Hematopoietic multipotent progenitor cell (in vitro differentiated cells): ENCODE results near the gene C3orf62. TPM values are rescaled to one million over a fixed set of nuclear protein-coding genes. Genes with fewer than 3 reads are reported as not detected.
A peak's percentile ranks its signal among the peaks of the same experiment; 100 is the strongest.

Experiments used
- DNase-seq, 3 donors: peaks; one replicate each; pipeline ENCODE4 v3.0.0-alpha.2; 2011 to 2015; ENCODE audit warnings: low read depth in 2 of 3, low spot score in 2 of 3
- total RNA-seq: library from RNA; depleted of rRNA; stranded (reverse); fragments of >200 nt; gene quantifications from one replicate; pipeline ENCODE4 v1.2.3, GENCODE V29; 2012

Gene C3orf62
- 3.2 TPM for total RNA-seq

DNA sequence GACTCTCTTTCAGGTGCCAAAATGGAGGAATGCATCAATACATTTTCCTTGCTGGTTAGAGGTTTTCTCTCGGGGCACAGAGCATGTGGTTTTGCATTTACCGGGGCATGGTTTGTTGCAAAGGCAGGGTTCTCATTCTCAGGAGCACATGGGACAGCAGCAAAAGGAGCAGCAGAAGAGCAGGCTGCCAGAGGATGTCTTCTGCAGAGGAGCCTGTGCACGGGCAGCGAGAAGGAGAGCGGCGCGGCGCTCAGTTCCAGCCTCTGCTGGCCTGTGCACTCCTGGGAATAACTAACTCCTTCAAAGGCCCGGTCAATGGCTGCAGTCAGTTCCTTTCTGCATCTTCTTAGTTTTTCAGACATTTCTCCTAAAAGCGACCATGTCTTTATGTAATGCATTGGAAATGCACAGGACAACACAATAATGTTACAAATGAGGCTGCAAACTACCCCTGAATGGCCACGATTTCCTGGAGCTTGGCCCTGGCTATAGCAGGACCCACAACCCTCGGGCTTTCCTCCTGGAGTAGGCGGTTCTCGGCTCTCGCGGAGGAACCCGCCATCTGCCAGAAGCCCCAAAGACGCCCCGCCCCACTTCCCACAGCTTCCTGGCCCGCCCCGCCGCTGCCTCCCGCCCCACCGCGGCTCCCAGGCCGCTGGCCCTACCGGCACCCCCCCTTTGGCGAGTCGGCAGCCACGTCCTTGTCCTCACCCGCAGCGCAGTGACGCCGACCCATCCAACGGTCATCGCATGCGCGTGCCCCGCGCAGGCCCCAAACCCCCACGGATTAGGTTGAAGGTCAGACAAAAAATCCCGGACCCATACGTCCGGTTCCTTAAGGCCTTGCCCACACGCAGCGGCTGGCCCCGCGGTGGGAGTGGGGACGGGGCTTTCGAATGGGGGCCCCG lies at the start of gene C3orf62:
Gene C3orf62 (minus strand): TSS at position 758 of the 908 bp plus-strand sequence. CDS start 360 bp downstream, at position 398.
- peak in 2 of 3 donors; percentile 66 to 75 for DNase-seq

DNA sequence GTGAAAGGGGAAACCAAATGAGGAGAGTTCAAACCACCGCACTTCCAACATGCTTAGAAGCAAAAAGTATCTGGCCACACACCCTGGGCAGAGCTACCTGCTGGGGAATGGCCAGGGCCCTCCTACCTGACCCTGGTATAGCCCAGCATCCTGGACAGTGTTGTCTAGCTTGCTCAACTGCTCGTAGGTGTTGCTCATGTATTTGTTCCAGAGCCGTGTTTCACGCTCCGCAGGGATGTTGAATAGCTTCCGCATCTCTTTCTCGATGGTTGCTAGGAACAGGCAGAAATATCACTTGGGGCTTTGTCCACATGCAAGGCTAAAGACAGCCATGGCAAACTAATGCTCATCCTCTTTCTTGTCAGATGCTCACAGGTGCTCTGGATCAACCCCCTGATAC lies 47.7 kb upstream of the C3orf62 start:
- no peak for DNase-seq

DNA sequence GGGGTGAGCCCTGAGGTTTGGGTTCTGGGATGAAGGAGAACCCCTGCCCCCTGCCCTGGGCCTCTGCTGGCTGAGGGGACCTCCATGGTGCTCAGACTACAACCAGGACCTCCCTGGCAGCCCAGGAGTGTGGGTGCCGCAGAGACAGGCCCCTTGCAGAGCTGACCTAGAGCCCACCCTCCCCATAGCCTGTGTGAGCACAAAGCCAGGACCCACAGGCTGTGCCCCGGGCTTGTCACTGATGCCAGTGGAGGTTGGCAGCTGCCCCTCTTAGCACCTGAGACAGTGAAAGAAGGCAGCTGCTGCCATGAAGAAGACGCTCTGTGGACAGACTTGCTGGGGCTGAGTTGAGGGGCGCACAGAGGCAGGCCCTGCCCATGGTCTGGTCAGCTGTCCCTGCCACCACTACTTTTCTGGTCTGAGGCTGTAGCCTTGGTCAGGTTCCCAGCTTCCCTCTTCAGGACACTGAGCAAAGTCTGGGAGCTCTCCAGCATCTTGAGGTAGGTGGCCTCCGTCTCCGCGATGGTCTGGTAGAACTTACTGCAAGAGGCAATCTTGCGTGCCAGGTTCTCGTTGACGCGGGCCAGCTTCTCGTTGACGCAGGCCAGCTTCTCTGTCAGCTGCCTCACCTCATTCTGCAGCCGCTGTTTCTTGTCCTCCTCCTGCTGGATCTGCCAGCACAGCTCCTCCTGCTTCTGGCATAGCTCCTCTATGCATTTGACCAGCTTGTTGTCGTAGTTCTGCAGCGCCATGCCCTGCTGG lies 39.8 kb upstream of the C3orf62 start:
- no peak for DNase-seq

DNA sequence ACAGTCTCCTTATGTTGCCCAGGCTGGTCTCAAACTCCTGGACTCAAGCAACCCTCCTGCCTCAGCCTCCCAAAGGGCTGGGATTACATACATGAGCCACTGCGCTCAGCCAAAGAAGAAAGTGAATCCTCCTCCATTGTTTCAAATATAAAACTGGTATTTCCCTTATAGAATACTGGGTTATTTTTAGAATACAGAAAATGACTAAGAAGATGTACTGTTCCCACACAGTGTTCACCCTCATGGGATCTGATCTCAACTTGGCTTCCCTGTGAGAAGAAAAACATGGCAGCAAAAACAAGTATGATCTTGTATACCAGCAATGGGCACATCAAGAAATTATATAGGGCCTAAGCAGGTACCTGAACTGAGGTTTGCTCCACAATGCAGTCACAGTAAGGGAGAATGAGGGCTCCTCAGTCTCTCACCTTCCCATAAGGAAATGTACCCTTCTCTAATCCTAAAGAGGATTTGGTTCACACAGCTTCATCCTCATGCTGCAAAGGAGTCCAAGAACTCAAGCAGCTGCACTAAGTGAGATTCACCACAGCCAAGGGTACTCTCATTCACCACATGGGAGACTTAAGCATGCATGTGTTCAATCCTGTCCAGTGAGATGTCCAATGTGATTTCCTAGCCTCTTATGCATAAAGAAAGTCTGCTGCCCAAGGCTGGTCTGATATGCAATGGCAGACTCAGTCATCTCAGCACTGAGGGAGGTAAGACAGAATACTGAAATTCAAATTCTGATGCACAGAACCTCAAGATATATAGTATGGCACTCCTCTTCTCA lies 37.1 kb upstream of the C3orf62 start:
- DNase-seq, result no peak

DNA sequence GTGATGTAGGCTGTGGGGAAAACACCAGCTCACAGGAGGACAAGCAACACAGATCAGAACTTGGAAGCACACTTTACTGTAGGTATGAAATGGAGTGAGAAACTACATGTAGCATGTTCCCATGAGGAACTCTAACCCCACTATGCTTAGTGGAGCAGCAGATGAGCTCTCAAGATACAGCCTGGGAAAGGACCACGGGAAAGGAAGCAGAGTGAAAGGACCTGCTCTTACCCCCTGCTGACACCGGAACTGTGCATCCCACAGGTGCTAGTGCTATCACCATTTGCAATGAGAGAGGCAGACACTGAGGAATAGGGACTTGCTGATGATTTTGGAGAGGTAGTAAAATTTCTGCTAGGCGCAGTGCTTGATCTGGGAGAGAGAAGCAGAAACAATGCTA lies 34.3 kb upstream of the C3orf62 start:
- DNase-seq, result no peak

DNA sequence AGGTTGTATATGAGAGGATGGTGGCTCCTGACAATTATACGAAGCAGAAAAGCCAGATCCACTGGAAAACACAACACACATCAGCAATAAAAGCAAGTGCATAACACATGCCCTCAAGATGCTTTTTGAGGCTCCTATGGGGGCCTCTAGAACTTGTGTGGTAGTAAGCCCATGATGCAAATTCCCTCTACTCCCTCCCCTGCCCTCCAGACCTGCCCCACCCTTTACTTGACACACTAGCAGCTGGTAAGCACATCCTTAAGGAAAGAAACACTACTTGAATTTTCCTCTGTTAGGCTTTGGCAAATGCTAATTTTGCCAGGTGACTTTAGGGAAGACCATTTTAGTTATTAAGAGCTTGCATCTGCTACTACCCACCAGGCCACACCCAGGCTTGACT lies 33.6 kb upstream of the C3orf62 start:
- no peak for DNase-seq

DNA sequence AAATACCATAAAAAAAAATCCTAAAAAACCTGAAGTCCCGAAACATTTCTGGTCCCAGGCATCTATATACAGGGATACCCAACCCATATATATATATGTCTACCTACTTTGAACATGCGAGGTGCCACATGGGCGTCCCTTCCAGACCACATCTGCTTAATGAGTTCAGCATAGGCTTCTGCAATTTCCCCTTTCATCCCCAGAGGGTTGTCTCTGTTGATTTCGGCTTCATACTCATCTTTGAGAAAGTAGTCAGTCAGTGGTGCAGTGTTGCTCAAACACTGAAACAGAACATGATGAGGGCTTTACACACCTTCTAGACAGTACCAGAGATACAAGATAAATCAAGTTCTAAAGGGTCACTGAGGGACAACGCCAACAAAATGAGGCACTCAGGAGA lies 28.6 kb upstream of the C3orf62 start:
- no peak for DNase-seq

DNA sequence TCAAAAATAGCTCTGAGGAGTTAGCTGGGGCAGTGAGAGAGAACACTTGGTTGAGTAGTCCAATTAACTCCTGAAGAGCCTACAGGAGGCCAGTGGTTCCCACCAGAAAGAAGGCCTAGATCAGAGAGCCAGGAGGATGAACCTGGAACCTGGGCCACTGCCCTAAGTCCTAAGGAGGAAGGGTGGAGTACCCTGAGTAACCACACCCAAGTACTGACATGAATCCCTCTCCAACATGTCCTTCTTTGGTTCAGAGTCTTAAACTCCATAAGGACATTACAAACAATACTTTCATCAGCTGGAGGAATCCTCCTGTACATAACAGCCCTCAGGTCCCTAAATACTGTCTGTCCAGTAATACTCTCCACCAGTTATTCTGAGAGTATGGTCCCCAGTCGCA lies 25.6 kb upstream of the C3orf62 start:
- no peak for DNase-seq

DNA sequence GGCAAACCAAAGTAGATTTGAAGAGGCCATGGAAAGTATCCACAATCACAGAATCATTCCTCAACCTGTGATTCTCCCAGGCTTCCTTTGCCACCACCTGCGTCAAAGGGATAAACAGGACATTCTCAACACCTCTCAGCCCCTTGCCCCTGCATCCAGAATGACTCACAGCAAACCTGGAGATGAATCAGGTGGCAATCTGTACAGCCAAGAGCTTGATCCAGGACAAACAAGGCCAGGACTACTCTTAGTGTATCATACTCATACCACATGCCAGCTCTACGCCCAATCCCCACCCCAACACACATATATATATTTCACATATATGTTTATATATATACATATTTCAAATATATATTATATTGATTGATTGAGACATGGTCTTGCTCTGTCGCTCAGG lies 23.6 kb upstream of the C3orf62 start:
- no peak for DNase-seq

DNA sequence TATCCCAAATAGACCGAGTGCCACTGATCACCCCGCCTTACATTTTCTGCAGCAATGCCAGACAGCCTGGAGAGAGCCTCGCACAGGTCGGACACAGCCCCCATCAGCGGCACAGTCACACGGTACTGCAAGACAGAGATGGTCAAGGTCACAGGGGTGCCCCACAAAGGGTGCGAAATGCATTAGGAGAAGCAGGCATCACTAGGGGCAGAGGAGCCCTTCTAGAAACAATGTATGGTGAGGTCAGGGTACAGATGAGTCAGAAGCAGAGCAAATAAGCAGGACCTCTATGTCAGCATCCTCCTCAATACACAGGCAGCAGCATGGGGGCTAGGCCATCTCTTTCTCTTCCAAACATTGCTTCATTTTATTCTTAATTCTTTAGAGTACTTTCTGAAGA lies 21.5 kb upstream of the C3orf62 start:
- no peak for DNase-seq

DNA sequence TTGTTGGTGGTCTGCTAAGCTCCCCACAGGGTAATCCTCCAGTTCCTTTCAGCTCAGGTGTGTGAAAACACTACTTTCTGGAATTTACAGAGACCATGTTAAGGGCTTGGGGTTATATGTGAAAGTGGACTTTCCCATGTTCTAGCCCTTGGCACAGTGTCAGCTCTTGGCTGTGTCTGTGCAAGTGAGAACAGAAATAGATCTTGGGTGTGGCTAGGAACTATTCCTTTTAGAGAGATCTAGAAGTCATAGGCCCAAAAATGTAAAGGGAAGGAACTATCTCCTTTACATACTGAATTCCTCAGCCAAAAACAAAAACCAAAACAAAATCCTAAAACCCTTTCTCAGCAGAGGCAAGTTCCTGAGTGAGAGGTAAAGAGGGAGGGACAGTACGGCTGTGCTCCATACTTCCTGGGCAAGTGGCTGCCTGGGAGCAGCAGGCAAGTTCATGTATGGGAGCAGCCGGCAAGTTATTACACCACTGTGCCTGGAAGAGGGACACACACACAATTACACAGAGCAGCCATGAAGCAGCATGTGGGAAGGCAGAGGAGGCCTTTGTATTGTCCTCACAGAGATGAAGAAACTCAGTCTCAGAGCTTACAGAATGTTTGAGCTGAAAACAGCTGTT lies 19.9 kb upstream of the C3orf62 start:
- no peak for DNase-seq

DNA sequence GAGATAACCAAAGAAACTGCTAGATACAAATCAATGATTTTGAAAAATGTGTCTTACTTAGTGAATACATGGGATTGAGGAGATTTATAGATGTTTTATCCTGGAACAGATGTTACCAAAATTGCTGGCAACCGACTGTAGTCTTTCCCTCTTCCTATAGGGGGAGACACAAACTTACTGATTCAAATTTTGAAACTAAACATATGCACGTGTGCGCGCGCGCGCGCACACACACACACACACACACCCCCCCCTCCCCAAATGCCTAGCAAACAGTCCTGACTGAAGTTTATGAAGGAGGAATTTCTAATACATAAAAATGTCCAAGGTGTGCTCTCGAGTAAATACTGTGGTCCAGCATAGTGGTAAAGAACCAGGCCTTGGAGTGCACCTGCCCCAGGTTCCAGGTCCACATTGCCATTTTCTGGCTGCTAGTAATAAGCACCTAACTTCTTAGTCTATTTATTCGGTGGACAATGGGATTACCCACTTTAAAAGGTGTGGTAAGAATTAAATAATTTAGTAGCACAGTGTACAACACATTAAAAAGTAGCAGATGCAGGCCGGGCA lies 18.5 kb upstream of the C3orf62 start:
- peak in 2 of 3 donors; percentile 59 to 74 for DNase-seq

DNA sequence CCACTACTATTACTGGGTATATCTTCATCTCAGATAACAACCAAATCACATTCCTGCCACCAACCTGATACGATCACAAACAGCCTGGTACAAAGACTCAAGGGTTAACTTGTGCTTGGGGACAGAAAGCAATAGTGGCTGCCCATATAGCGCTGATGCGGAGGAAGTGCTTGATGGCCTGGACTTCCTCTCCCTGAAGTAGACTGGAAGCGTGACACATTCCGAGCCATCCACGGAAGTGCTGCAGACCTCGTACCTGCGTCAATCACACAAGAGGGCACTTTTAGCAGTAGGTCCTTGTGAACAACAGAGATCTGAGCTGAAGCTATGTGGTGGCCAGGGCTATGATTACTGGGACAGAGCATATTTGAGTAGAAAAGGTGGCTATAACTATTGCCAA lies 17.3 kb upstream of the C3orf62 start:
- DNase-seq, result no peak

DNA sequence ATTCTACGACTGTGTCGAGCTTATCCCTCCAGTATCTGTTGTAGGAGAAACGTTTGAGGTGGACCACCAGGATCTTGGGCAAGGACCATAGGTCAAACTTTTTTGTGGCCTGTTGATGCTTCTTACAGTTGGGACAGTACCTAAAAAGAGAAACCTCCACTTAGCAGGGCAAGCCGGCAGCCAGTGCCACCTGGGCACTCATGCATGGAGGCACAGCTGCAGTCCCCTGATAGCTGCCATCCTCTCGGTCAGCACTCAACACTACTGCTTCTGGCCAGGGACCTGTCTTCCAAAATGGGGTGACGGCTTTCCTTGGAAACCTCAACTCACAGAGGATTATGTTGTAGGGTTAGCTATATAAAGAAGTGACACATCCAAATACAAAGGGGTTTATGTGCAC lies 7.0 kb upstream of the C3orf62 start:
- no peak for DNase-seq

DNA sequence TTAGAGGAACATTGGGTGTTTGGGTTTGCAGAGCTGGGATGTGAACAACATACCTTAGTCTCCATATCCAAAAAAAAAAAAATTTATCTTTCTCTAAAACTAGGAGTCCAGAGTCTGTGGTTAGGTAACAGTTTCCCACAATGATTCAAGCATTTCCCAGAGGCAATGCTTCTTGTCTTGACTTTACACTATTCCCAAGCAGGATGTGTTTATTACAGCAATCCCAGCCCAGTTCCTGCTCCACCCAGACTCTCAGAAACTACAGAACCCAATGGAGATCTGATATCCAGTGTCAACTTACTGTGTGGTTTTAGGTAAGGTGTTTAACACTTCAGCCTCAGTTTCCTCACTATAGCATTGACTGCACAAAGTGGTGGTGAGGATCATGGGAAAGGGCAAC lies 2.3 kb upstream of the C3orf62 start:
- DNase-seq, result no peak

DNA sequence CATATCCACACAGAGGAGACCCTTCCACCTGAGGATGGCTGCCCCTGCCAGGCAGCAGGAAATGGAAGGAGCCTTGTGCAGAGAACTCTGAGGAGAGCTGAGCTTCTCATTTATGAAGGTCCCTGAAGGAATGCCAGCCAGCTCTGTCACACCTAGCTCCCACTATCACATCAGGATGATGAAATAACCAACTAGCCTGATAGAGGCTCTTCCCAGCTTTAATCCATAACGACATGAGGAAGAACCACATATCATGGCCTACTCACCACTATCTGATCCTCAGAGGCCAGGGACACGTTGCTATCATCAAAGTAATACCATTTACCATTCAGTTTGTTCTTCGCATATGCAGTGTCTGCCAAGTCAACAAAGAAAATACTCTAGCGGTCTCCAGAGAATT lies 1.5 kb upstream of the C3orf62 start:
- DNase-seq, result no peak

DNA sequence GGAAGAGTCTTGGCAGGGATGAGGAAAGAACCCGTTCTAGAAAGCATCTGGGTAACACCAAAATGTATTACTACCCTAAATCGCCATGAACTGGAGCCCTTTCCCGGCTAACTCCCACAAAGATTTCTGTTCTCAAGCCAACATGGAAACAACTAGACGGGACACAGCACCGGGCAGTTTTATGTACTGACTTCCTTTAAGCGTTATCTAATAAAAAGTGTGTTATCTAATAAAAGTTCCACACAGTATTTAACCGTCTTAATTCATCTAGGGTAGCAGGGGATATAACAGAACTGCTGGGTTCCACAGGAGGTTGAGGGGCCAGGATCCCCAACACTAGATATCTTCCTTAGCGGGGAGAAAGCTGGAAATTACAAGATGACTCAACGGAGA lies 347 bp upstream of the C3orf62 start:
- DNase-seq, result peak in 1 of 3 donors; percentile 12

DNA sequence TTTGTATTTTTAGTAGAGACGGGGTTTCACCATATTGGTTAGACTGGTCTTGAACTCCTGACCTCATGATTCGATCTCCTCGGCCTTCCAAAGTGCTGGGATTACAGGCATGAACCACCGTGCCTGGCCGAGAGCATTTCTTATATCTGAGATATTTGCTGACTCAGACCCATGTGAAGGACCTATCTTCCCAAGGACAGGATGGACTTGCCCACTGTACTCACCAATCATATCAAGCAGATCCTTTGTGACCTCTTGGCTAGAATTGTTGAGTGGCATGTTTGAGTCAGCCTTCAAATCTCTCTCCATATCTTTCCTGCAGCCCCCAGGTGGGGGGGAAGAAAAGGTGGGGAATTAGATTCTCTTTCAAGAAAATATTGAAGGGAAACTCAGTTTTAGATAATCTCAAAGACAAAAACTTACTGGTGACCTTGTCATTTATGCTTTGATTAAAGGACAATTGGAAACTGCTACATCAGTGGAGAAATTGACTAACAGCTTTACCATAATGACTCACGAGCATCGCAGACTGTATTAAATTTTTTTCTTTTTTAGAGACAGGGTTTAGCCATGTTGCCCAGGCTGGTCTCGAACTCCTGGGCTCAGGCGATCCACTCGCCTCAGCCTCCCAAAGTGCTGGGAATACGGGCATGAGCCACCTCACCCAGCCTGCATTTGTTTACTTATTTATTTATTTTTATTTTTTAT lies 3.1 kb downstream of the C3orf62 start:
- no peak for DNase-seq

DNA sequence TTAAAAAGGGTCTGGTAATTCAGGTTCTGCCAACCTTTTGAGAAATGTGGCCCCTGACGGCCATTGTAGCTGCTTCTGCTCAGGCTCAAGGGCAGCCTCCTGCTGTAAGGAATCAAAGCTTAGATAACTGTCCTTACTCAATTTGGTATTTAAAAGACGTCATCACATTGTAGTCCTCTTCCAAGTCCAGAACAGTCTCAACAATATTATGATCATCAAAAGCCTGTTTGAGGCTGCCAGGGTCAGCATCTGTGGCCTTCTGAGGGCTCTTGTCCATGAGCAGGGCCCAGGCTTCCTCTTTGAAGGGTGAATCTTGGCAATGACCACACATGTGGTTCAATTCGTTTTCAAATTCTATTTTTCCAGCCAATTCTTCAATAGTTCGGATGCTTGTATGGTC lies 6.0 kb downstream of the C3orf62 start:
- DNase-seq, result no peak

DNA sequence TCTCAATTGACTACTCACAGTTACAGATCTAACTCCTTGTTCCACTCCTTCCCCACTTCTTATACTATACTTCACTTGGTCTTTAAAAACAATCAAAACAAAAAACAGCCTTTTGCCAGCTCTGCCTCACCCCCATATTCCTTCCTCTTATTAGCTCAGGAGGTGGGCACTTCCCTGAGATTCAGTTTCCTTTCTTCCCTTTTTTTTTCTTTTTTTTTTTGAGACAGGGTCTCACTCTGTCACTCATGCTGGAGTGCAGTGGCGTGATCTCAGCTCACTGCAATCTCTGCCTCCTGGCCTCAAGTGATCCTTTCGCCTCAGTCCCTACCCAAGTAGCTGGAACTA lies 6.9 kb downstream of the C3orf62 start:
- no peak for DNase-seq
